ENCODE measurements around the gene PLA2G4B. TPM values are rescaled to one million over a fixed set of nuclear protein-coding genes. Genes with fewer than 3 reads are reported as not detected.

PLA2G4B gene
- total and polyA plus RNA-seq, 4 donors = 5.7 to 13.0 (median 10.6) TPM

DNA sequence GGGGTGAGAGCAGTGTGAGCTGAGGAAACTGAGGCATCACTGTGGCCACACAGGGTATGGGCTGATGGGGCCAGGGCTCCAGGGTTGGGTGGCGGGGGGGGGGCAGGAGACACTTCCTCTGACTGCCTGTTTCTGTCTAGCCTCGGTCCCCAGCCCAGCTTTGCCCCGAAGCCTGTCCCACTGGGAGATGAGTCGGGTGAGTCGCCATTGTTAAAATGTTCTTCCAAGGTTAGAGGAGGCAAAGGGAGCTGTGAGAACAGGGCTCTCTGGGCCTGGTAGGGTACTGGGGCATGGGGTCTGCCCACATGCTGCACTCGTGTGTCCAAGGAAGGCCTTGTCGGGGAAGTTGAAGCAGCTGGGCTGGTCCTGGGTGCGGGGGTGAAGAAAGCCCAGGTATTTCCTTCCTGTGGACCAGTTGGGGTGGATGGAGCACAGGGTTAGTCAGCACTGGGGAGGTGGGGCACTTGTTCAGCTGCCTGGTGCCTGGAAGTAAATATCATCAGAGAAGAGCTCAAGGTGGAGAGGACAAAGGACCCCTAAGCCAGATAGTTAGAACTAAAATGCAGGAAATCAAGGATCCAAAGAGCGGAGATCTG is 19.1 kb upstream of the PLA2G4B start:
- no peak for DNase-seq
- Histone ChIP-seq H3K27me3 (ENCODE audit: control insufficient read depth in 3 of 3, insufficient read depth in 3 of 3, low read length in 2 of 3) (no peaks in the 10 kb centered on the region), H3K9me3 (ENCODE audit: control insufficient read depth in 4 of 4, insufficient read depth in 3 of 4, low read length in 3 of 4) (peaks cover 0 to 3% (median 0%) of the 10 kb centered on the region in 4 donors), H3K36me3 (ENCODE audit: control insufficient read depth in 4 of 4, insufficient read depth in 4 of 4, low read length in 4 of 4) (peaks cover 6 to 79% (median 33%) of the 10 kb centered on the region in 4 donors), H3K4me1 (ENCODE audit: control insufficient read depth in 5 of 5, insufficient read depth in 5 of 5, low read length in 5 of 5) (no peaks in the 10 kb centered on the region), H3K9ac (ENCODE audit: insufficient read depth in 1 of 2, low read length in 2 of 2) (no peak overlapping the region), H3K27ac (ENCODE audit: low read depth in 1 of 2, low read length in 1 of 2) (no peak overlapping the region), H3K4me3 (no peak overlapping the region)
- TF ChIP-seq, protein P1, sequence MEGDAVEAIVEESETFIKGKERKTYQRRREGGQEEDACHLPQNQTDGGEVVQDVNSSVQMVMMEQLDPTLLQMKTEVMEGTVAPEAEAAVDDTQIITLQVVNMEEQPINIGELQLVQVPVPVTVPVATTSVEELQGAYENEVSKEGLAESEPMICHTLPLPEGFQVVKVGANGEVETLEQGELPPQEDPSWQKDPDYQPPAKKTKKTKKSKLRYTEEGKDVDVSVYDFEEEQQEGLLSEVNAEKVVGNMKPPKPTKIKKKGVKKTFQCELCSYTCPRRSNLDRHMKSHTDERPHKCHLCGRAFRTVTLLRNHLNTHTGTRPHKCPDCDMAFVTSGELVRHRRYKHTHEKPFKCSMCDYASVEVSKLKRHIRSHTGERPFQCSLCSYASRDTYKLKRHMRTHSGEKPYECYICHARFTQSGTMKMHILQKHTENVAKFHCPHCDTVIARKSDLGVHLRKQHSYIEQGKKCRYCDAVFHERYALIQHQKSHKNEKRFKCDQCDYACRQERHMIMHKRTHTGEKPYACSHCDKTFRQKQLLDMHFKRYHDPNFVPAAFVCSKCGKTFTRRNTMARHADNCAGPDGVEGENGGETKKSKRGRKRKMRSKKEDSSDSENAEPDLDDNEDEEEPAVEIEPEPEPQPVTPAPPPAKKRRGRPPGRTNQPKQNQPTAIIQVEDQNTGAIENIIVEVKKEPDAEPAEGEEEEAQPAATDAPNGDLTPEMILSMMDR (IDR thresholded peaks at IDR 0.05; ENCODE audit: control extremely low read depth, extremely low read depth) = no peak
- WGBS, 2 donors = 78 to 90% methylated on average over 9 of the region's 9 CpGs
- ATAC-seq (ENCODE audit: insufficient read depth, low FRiP score) = no peak

GRCh38 chr15:41820791-41821423 is 17.7 kb upstream of the PLA2G4B start:
- Histone ChIP-seq H3K4me1 (ENCODE audit: control insufficient read depth in 5 of 5, insufficient read depth in 5 of 5, low read length in 5 of 5) (no peaks in the 10 kb centered on the region), H3K4me3 (no peak overlapping the region), H3K9ac (ENCODE audit: insufficient read depth in 1 of 2, low read length in 2 of 2) (no peak overlapping the region), H3K27ac (ENCODE audit: low read depth in 1 of 2, low read length in 1 of 2) (no peak overlapping the region), H3K36me3 (ENCODE audit: control insufficient read depth in 4 of 4, insufficient read depth in 4 of 4, low read length in 4 of 4) (peaks cover 6 to 75% (median 32%) of the 10 kb centered on the region in 4 donors), H3K9me3 (ENCODE audit: control insufficient read depth in 4 of 4, insufficient read depth in 3 of 4, low read length in 3 of 4) (peaks cover 0 to 3% (median 0%) of the 10 kb centered on the region in 4 donors), H3K27me3 (ENCODE audit: control insufficient read depth in 3 of 3, insufficient read depth in 3 of 3, low read length in 2 of 3) (no peaks in the 10 kb centered on the region)
- WGBS, 2 donors = 87 to 94% methylated on average over 6 of the region's 6 CpGs
- ATAC-seq (ENCODE audit: insufficient read depth, low FRiP score) = no peak
- no peak for DNase-seq
- TF ChIP-seq, protein P1 (IDR thresholded peaks at IDR 0.05; ENCODE audit: control extremely low read depth, extremely low read depth) = no peak

DNA sequence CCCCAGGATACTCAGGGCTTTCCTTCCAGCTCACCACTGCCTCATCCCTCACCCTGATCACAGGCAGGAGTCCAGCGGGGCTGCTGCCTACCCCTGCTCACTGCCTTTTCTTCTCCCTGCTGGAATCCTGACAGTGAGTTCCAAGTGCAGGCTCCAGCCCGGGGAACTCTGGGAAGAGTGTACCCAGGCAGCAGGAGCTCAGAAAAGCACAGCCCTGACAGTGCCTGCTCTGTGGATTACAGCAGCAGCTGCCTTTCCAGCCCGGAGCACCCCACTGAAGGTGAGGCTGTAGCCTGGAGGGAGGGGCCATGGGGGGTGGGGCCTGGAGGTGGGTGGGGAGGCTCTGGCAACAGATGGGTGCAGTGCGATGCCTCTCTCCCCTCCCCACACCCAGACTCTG is 16.8 kb upstream of the PLA2G4B start:
- WGBS, 2 donors = 91 to 97% methylated on average over 4 of the region's 4 CpGs
- DNase-seq = no peak
- TF ChIP-seq, protein P1 (IDR thresholded peaks at IDR 0.05; ENCODE audit: control extremely low read depth, extremely low read depth) = no peak
- ATAC-seq (ENCODE audit: insufficient read depth, low FRiP score) = no peak
- Histone ChIP-seq H3K4me1 (ENCODE audit: control insufficient read depth in 5 of 5, insufficient read depth in 5 of 5, low read length in 5 of 5) (no peaks in the 10 kb centered on the region), H3K9me3 (ENCODE audit: control insufficient read depth in 4 of 4, insufficient read depth in 3 of 4, low read length in 3 of 4) (peaks cover 0 to 2% (median 0%) of the 10 kb centered on the region in 4 donors), H3K27ac (ENCODE audit: low read depth in 1 of 2, low read length in 1 of 2) (no peak overlapping the region), H3K4me3 (no peak overlapping the region), H3K9ac (ENCODE audit: insufficient read depth in 1 of 2, low read length in 2 of 2) (no peak overlapping the region), H3K27me3 (ENCODE audit: control insufficient read depth in 3 of 3, insufficient read depth in 3 of 3, low read length in 2 of 3) (no peaks in the 10 kb centered on the region), H3K36me3 (ENCODE audit: control insufficient read depth in 4 of 4, insufficient read depth in 4 of 4, low read length in 4 of 4) (peaks cover 4 to 74% (median 29%) of the 10 kb centered on the region in 4 donors)

Measured in lung (tissue), 12 donors.